H1 (cell line): ENCODE measurements around the gene QSER1. TPM values are rescaled to one million over a fixed set of nuclear protein-coding genes. Genes with fewer than 3 reads are reported as not detected.
"Not testable (repeated sequence)": the region's sequence is repeated elsewhere in the genome, so short reads cannot be mapped to it uniquely, and the experiment has no call there.

Source experiments
- CTCF ChIA-PET: fragments of 300-600 bp; sonication (Branson Sonifier 250); formaldehyde crosslinking; loops from one replicate; lab custom pipeline; 2021; ENCODE audit not compliant: partially characterized antibody; lab: Charles Lee
- POLR2A ChIA-PET: fragments of 300-600 bp; sonication (Branson Sonifier 250); formaldehyde crosslinking; loops from one replicate; lab custom pipeline; 2021; ENCODE audit warnings: inconsistent platforms; ENCODE audit not compliant: partially characterized antibody; lab: Charles Lee
- DNase-seq, 2 experiments: peaks; one replicate each; pipeline versions ENCODE4 v3.0.0 to v3.0.0-alpha.2; 2010 to 2022; ENCODE audit warnings: low spot score in 2 of 2, low read depth in 1 of 2, mixed read lengths in 1 of 2
- FAIRE-seq: peaks from 2 replicates; lab custom pipeline; 2011; peaks lifted over from hg19 to GRCh38; lab: Jason Lieb, UNC
- H2AFZ ChIP-seq: 2 replicates; pipeline ENCODE4 v1.8.1; 2012; ENCODE audit warnings: low read length, inconsistent platforms
- H2AK5ac ChIP-seq: 2 replicates; pipeline ENCODE4 v1.6.1; 2013; ENCODE audit warnings: low read depth, low read length
- H2BK120ac ChIP-seq: replicated peaks from 2 replicates; pipeline ENCODE3; 2013; ENCODE audit warnings: low read depth, low read length, inconsistent platforms
- H2BK12ac ChIP-seq: 2 replicates; pipeline ENCODE4 v1.6.1; 2013; ENCODE audit warnings: low read depth, low read length
- H2BK15ac ChIP-seq: 2 replicates; pipeline ENCODE4 v1.6.1; 2013; ENCODE audit warnings: low read length
- H2BK20ac ChIP-seq: 2 replicates; pipeline ENCODE4 v1.6.1; 2013; ENCODE audit warnings: low read length
- H2BK5ac ChIP-seq: 2 replicates; pipeline ENCODE4 v1.6.1; 2013; ENCODE audit warnings: low read depth, low read length
- H3K14ac ChIP-seq: 2 replicates; pipeline ENCODE4 v1.6.1; 2013; ENCODE audit warnings: inconsistent platforms; ENCODE audit not compliant: insufficient read length
- H3K18ac ChIP-seq: 2 replicates; pipeline ENCODE4 v1.6.1; 2013; ENCODE audit warnings: low read length; ENCODE audit errors: extremely low read depth
- H3K23ac ChIP-seq: 2 replicates; pipeline ENCODE4 v1.6.1; 2013; ENCODE audit warnings: inconsistent platforms; ENCODE audit not compliant: insufficient read length
- H3K23me2 ChIP-seq: 2 replicates; pipeline ENCODE4 v1.6.1; 2013; ENCODE audit warnings: low read depth, low read length
- H3K27ac ChIP-seq: 2 replicates; pipeline ENCODE4 v1.6.1; 2011; ENCODE audit warnings: low read depth, low read length, inconsistent platforms
- H3K27me3 ChIP-seq, 4 experiments: replicated peaks in 1 of 4; 1 replicate in 1 of 4; 2 replicates in 3 of 4; pipeline versions ENCODE4 v1.6.1 to v1.8.1; 2011 to 2013; ENCODE audit warnings: low read length in 3 of 4, mild to moderate bottlenecking in 3 of 4, inconsistent platforms in 2 of 4, mixed read lengths in 2 of 4, moderate library complexity in 1 of 4; ENCODE audit not compliant: control insufficient read depth in 3 of 4, insufficient read depth in 3 of 4; ENCODE audit errors: extremely low read depth in 1 of 4
- H3K36me3 ChIP-seq, 4 experiments: 2 replicates each; pipeline versions ENCODE4 v1.6.1 to v1.8.1; 2011 to 2013; ENCODE audit warnings: mild to moderate bottlenecking in 4 of 4, low read length in 3 of 4, moderate library complexity in 2 of 4, control low read depth in 1 of 4, inconsistent platforms in 1 of 4; ENCODE audit not compliant: insufficient read depth in 4 of 4, control insufficient read depth in 2 of 4
- H3K4ac ChIP-seq: replicated peaks from 2 replicates; pipeline ENCODE3; 2013; ENCODE audit warnings: low read length, low read depth, mixed read lengths, inconsistent platforms; ENCODE audit not compliant: insufficient read length
- H3K4me1 ChIP-seq, 4 experiments: replicated peaks in 1 of 4; 1 replicate in 1 of 4; 2 replicates in 3 of 4; pipeline versions ENCODE4 v1.6.1 to v1.8.1; 2011 to 2013; ENCODE audit warnings: low read length in 3 of 4, inconsistent platforms in 2 of 4, mixed read lengths in 1 of 4; ENCODE audit not compliant: insufficient read depth in 4 of 4, control insufficient read depth in 3 of 4
- H3K4me2 ChIP-seq, 2 experiments: 2 replicates each; pipeline versions ENCODE4 v1.6.1 to v1.8.1; 2011 to 2013; ENCODE audit warnings: low read depth in 2 of 2, low read length in 2 of 2, control low read depth in 1 of 2, inconsistent platforms in 1 of 2, mild to moderate bottlenecking in 1 of 2; ENCODE audit not compliant: insufficient read depth in 1 of 2
- H3K4me3 ChIP-seq, 4 experiments: fragments of 200-600, 300-600 bp in 1 of 4; sonication (generic), shearing (Covaris generic), sonication (Bioruptor Twin) in 1 of 4; 2 replicates each; pipeline versions ENCODE4 v1.5.1 to v1.8.1; 2011 to 2016; ENCODE audit warnings: low read length in 4 of 4, low read depth in 3 of 4, control low read depth in 2 of 4, inconsistent platforms in 2 of 4, mild to moderate bottlenecking in 2 of 4, mixed read lengths in 1 of 4, moderate library complexity in 1 of 4; ENCODE audit not compliant: insufficient read depth in 2 of 4; ENCODE audit errors: extremely low read depth in 1 of 4
- H3K56ac ChIP-seq: replicated peaks from 2 replicates; pipeline ENCODE3; 2013; ENCODE audit warnings: low read depth, mild to moderate bottlenecking, mixed read lengths, low read length, inconsistent platforms; ENCODE audit not compliant: insufficient read length
- H3K79me1 ChIP-seq: 2 replicates; pipeline ENCODE4 v1.6.1; 2013; ENCODE audit warnings: low read depth, low read length, control low read depth
- H3K79me2 ChIP-seq, 2 experiments: 2 replicates each; pipeline versions ENCODE4 v1.6.1 to v1.8.1; 2012 to 2013; ENCODE audit warnings: low read length in 2 of 2, mild to moderate bottlenecking in 2 of 2, inconsistent platforms in 1 of 2; ENCODE audit not compliant: insufficient read depth in 2 of 2, control insufficient read depth in 1 of 2
- H3K9ac ChIP-seq, 4 experiments: replicated peaks in 1 of 4; 1 replicate in 1 of 4; 2 replicates in 3 of 4; pipeline versions ENCODE4 v1.6.1 to v1.8.1; 2011 to 2013; ENCODE audit warnings: low read depth in 3 of 4, low read length in 3 of 4, control low read depth in 2 of 4, mild to moderate bottlenecking in 2 of 4, moderate library complexity in 2 of 4, inconsistent platforms in 1 of 4; ENCODE audit errors: extremely low read depth in 1 of 4
- H3K9me3 ChIP-seq, 2 experiments: 2 replicates each; pipeline versions ENCODE4 v1.6.1 to v1.8.1; 2012 to 2013; ENCODE audit warnings: mild to moderate bottlenecking in 2 of 2, moderate library complexity in 2 of 2, control low read depth in 1 of 2, inconsistent platforms in 1 of 2, low read depth in 1 of 2, low read length in 1 of 2, mixed read lengths in 1 of 2; ENCODE audit not compliant: insufficient read depth in 2 of 2
- H4K20me1 ChIP-seq, 2 experiments: replicated peaks in 1 of 2; 2 replicates each; pipeline versions ENCODE3 to v1.8.1; 2011 to 2013; ENCODE audit warnings: inconsistent platforms in 2 of 2, low read length in 2 of 2, mild to moderate bottlenecking in 1 of 2; ENCODE audit not compliant: insufficient read depth in 2 of 2, control insufficient read depth in 1 of 2
- H4K5ac ChIP-seq: 2 replicates; pipeline ENCODE4 v1.6.1; 2013; ENCODE audit warnings: low read length, low read depth, mixed read lengths, inconsistent platforms; ENCODE audit not compliant: insufficient read length
- H4K8ac ChIP-seq: 2 replicates; pipeline ENCODE4 v1.8.0; 2013; ENCODE audit warnings: mild to moderate bottlenecking, moderate library complexity, low read length, inconsistent platforms; ENCODE audit not compliant: insufficient read depth; ENCODE audit errors: extremely low read depth
- H4K91ac ChIP-seq: replicated peaks from 2 replicates; pipeline ENCODE3; 2013; ENCODE audit warnings: low read length, mixed read lengths, inconsistent platforms; ENCODE audit not compliant: insufficient read length
- WGBS, 2 experiments: shearing (Covaris generic) in 1 of 2; methylation state at CpG; one replicate each; pipeline versions ENCODE4 v1.1.6 to v1.1.7; 2013 to 2015; ENCODE audit warnings: low lambda C conversion rate in 2 of 2, mixed read lengths in 2 of 2, inconsistent platforms in 1 of 2, low coverage in 1 of 2, missing lambda C conversion rate in 1 of 2; ENCODE audit not compliant: insufficient replicate concordance in 2 of 2, insufficient coverage in 1 of 2, insufficient read length in 1 of 2; ENCODE audit errors: extremely low coverage in 1 of 2, missing lambda C conversion rate in 1 of 2; 5-methylcytosine and 5-hydroxymethylcytosine counted together
- polyA plus RNA-seq, 7 experiments: library from polyadenylated mRNA; depleted of rRNA in 3 of 7; stranded (reverse) in 5 of 7; unstranded in 2 of 7; fragments of >200 nt in 5 of 7; fragments of 200-250 nt in 2 of 7; gene quantifications; 1 replicate in 5 of 7; 2 replicates in 1 of 7; 4 replicates in 1 of 7; pipeline versions ENCODE4 v1.2.1 to v1.2.3, GENCODE V29; 2011 to 2013; ENCODE audit warnings: missing spikeins in 2 of 7, mixed read lengths in 2 of 7
- total RNA-seq: library from RNA; stranded (reverse); fragmentation: NEBNext Ultra II Directional; extraction: Animal tissue kit (Norgen Biotek cat#: 25700); gene quantifications from 2 replicates; pipeline ENCODE4 v1.2.1, GENCODE V29; 2021

QSER1 gene
- total and polyA plus RNA-seq, 2 of the 8 experiments (the other 6 are each of a cell fraction or from before 2014, with no cell fraction given): 29.3 to 117 TPM

DNA sequence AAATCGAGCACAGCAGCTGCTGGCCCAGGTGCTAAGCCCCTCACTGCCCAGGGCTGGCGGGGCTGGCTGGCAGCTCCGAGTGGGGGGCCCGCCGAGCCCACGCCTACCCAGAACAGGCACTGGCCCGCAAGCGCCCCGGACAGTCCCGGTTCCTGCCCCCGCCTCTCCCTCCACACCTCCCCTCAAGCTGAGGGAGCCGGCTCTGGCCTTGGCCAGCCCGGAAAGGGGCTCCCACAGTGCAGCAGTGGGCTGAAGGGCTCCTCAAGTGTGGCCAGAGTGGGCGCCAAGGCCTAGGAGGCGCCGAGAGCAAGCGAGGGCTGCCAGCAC, 4.3 kb upstream of the QSER1 start:
- H4K20me1 ChIP-seq, H3K4me3 ChIP-seq, DNase-seq, H3K27me3 ChIP-seq, H2BK5ac ChIP-seq, H3K23me2 ChIP-seq, H2BK20ac ChIP-seq, H2BK15ac ChIP-seq, H2BK12ac ChIP-seq, H3K9ac ChIP-seq, H3K79me1 ChIP-seq, POLR2A ChIA-PET, H3K56ac ChIP-seq, H3K79me2 ChIP-seq, H3K23ac ChIP-seq, H4K8ac ChIP-seq, H2BK120ac ChIP-seq, FAIRE-seq, H4K91ac ChIP-seq, H2AFZ ChIP-seq, H3K4me2 ChIP-seq, H3K4ac ChIP-seq, H2AK5ac ChIP-seq, H3K14ac ChIP-seq, H3K27ac ChIP-seq, H3K36me3 ChIP-seq, H4K5ac ChIP-seq: not testable (repeated sequence)
- Histone ChIP-seq H3K18ac (0 out of 2 replicates have a peak overlapping the region, but pooled peaks have one; percentile 9), H3K9me3 (peaks cover 9 to 13% of the 10 kb centered on the region in 2 experiments), H3K4me1 (peaks cover 0 to 13% (median 6%) of the 10 kb centered on the region in 4 experiments; a peak in 6 of 7 replicates)
- 91% methylated on average over 16 of the region's 17 CpGs; no CpG with 5 or more reads in 1 of the 2 experiments for WGBS, 2 experiments
- CTCF ChIA-PET: interaction anchor here (1.1 to 5.9 kb wide), 3 partner anchors 9 to 20 kb away, joined by 3 to 55 read pairs (median 19); no protein-coding TSS in a partner anchor
